ENCODE measurements around the gene CSNK1A1. TPM values are rescaled to one million over a fixed set of nuclear protein-coding genes. Genes with fewer than 3 reads are reported as not detected.

CSNK1A1 gene
- total RNA-seq, 2 donors from 2014 or later = 198 to 214 TPM

GRCh38 chr5:149489605-149490037 is 61.6 kb downstream of the CSNK1A1 start:
- Histone ChIP-seq H3K4me1 (ENCODE audit: control insufficient read depth, insufficient read depth, low read length) (no peaks in the 10 kb centered on the region), H3K36me3 (ENCODE audit: control insufficient read depth, insufficient read depth, low read length) (peaks cover 15% of the 10 kb centered on the region), H3K27ac (ENCODE audit: low read depth, low read length) (no peak overlapping the region), H3K9me3 (ENCODE audit: control insufficient read depth, low read length) (no peaks in the 10 kb centered on the region), H3K9ac (ENCODE audit: extremely low read depth, low read length, poor library complexity, severe bottlenecking) (no peak overlapping the region), H3K27me3 (ENCODE audit: control insufficient read depth, insufficient read depth, low read length, poor library complexity, severe bottlenecking) (no peaks in the 10 kb centered on the region), H3K4me3 (ENCODE audit: low read length) (no peak overlapping the region)
- H3K27me3 Mint-ChIP-seq (ENCODE audit: insufficient read depth) = no peaks in the 10 kb centered on the region
- no peak overlapping the region for H3K4me3 Mint-ChIP-seq
- peaks cover 2% of the 10 kb centered on the region for H3K4me1 Mint-ChIP-seq
- H3K9me3 Mint-ChIP-seq = no peaks in the 10 kb centered on the region
- 81 to 88% methylated on average over 5 to 7 of the region's 7 CpGs for WGBS, 2 experiments (ENCODE audit: insufficient coverage in 1 of 2, insufficient read length in 1 of 2)
- H3K27ac Mint-ChIP-seq = no peak overlapping the region
- no peak for DNase-seq
- TF ChIP-seq, protein P1, sequence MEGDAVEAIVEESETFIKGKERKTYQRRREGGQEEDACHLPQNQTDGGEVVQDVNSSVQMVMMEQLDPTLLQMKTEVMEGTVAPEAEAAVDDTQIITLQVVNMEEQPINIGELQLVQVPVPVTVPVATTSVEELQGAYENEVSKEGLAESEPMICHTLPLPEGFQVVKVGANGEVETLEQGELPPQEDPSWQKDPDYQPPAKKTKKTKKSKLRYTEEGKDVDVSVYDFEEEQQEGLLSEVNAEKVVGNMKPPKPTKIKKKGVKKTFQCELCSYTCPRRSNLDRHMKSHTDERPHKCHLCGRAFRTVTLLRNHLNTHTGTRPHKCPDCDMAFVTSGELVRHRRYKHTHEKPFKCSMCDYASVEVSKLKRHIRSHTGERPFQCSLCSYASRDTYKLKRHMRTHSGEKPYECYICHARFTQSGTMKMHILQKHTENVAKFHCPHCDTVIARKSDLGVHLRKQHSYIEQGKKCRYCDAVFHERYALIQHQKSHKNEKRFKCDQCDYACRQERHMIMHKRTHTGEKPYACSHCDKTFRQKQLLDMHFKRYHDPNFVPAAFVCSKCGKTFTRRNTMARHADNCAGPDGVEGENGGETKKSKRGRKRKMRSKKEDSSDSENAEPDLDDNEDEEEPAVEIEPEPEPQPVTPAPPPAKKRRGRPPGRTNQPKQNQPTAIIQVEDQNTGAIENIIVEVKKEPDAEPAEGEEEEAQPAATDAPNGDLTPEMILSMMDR (conservative IDR thresholded peaks at IDR 0.05) = no peak
- H3K36me3 Mint-ChIP-seq (ENCODE audit: low read depth) = peaks cover 9% of the 10 kb centered on the region

DNA sequence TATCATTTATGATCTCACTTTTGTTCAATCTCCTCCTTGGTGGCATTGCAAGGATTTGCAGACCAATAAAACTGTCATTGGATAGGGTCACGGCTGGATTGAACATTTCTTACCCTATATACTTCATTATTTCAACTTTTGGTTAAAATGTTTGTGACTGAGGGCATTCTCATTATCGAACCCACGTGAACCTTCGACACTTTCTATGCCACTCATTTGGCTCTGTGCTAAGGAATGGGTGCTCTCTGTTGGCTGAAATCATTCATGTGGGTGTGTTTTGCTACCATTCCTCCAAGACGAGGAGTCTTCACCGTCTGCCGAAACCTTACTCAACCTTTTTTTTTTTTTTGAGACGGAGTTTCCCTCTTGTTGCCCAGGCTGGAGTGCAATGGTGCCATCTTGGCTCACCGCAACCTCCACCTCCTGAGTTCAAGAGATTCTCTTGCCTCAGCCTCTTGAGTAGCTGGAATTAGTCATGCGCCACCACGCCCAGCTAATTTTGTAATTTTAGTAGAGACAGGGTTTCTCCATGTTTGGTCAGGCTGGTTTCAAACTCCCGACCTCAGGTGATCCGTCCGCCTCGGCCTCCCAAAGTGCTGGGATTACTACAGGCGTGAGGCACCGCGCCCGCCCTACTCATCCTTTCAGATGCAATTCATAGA is 62.5 kb downstream of the CSNK1A1 start:
- H3K4me3 Mint-ChIP-seq = no peak overlapping the region
- Histone ChIP-seq H3K36me3 (ENCODE audit: control insufficient read depth, insufficient read depth, low read length) (peaks cover 7% of the 10 kb centered on the region), H3K9me3 (ENCODE audit: control insufficient read depth, low read length) (no peaks in the 10 kb centered on the region), H3K4me1 (ENCODE audit: control insufficient read depth, insufficient read depth, low read length) (no peaks in the 10 kb centered on the region), H3K27ac (ENCODE audit: low read depth, low read length) (no peak overlapping the region), H3K4me3 (ENCODE audit: low read length) (no peak overlapping the region), H3K9ac (ENCODE audit: extremely low read depth, low read length, poor library complexity, severe bottlenecking) (no peak overlapping the region), H3K27me3 (ENCODE audit: control insufficient read depth, insufficient read depth, low read length, poor library complexity, severe bottlenecking) (no peaks in the 10 kb centered on the region)
- WGBS, 2 experiments (ENCODE audit: insufficient coverage in 1 of 2, insufficient read length in 1 of 2) = 91 to 94% methylated on average over 17 to 19 of the region's 19 CpGs
- peaks cover 2% of the 10 kb centered on the region for H3K4me1 Mint-ChIP-seq
- no peak for DNase-seq
- no peaks in the 10 kb centered on the region for H3K9me3 Mint-ChIP-seq
- no peaks in the 10 kb centered on the region for H3K27me3 Mint-ChIP-seq (ENCODE audit: insufficient read depth)
- TF ChIP-seq, protein P1 (conservative IDR thresholded peaks at IDR 0.05) = no peak
- no peak overlapping the region for H3K27ac Mint-ChIP-seq
- peaks cover 5% of the 10 kb centered on the region for H3K36me3 Mint-ChIP-seq (ENCODE audit: low read depth)

- no peak overlapping the region for H3K9ac ChIP-seq (ENCODE audit: extremely low read depth, low read length, poor library complexity, severe bottlenecking)
- no peaks in the 10 kb centered on the region for H3K4me1 Mint-ChIP-seq
Measured at GRCh38 chr5:149487672-149488071, 63.6 kb downstream of the CSNK1A1 start.

More at GRCh38 chr5:149487672-149488071, 63.6 kb downstream of the CSNK1A1 start:
- Mint-ChIP-seq H3K9me3 (no peaks in the 10 kb centered on the region), H3K27ac (no peak overlapping the region), H3K27me3 (ENCODE audit: insufficient read depth) (no peaks in the 10 kb centered on the region), H3K4me3 (no peak overlapping the region), H3K36me3 (ENCODE audit: low read depth) (no peaks in the 10 kb centered on the region)
- WGBS, 2 experiments (ENCODE audit: insufficient coverage in 1 of 2, insufficient read length in 1 of 2) = 92 to 100% methylated on average over 2 of the region's 2 CpGs
- H3K4me3 ChIP-seq (ENCODE audit: low read length) = no peak overlapping the region
- H3K9me3 ChIP-seq (ENCODE audit: control insufficient read depth, low read length) = no peaks in the 10 kb centered on the region
- no peaks in the 10 kb centered on the region for H3K4me1 ChIP-seq (ENCODE audit: control insufficient read depth, insufficient read depth, low read length)
- no peak overlapping the region for H3K27ac ChIP-seq (ENCODE audit: low read depth, low read length)
- DNase-seq = no peak
- TF ChIP-seq, protein P1 (conservative IDR thresholded peaks at IDR 0.05) = no peak
- no peaks in the 10 kb centered on the region for H3K36me3 ChIP-seq (ENCODE audit: control insufficient read depth, insufficient read depth, low read length)
- no peaks in the 10 kb centered on the region for H3K27me3 ChIP-seq (ENCODE audit: control insufficient read depth, insufficient read depth, low read length, poor library complexity, severe bottlenecking)
